Tibial nerve (tissue), 4 donors: Measurements from ENCODE around the gene RTP1. TPM values are rescaled to one million over a fixed set of nuclear protein-coding genes. Genes with fewer than 3 reads are reported as not detected.

Experiments
- DNase-seq, 2 donors: peaks; one replicate each; pipeline ENCODE4 v3.0.0-alpha.2; 2019; ENCODE audit warnings: low spot score in 2 of 2
- H3K27ac ChIP-seq, 4 donors: fragments of 200-600 bp; sonication (generic) in 3 of 4; one replicate each; pipeline ENCODE4 v1.5.1; 2017 to 2019; ENCODE audit warnings: mild to moderate bottlenecking in 1 of 4
- H3K27me3 ChIP-seq, 2 donors: fragments of 200-600 bp; sonication (generic) in 1 of 2; one replicate each; pipeline versions ENCODE4 v1.5.1 to v1.6.0; 2017 to 2019
- H3K36me3 ChIP-seq, 3 donors: fragments of 200-600 bp; sonication (generic); one replicate each; pipeline ENCODE4 v1.5.1; 2018 to 2019
- H3K4me1 ChIP-seq, 4 donors: fragments of 200-600 bp; sonication (generic) in 3 of 4; one replicate each; pipeline ENCODE4 v1.5.1; 2017 to 2019
- H3K4me3 ChIP-seq, 4 donors: fragments of 200-600 bp; sonication (generic) in 3 of 4; one replicate each; pipeline ENCODE4 v1.5.1; 2017 to 2019; ENCODE audit warnings: mild to moderate bottlenecking in 1 of 4, moderate library complexity in 1 of 4
- H3K9me3 ChIP-seq, 4 donors: fragments of 200-600 bp; sonication (generic) in 3 of 4; one replicate each; pipeline ENCODE4 v1.5.1; 2017 to 2019
- CTCF ChIP-seq, 5 experiments: fragments of 200-600 bp in 3 of 5; fragments of 450-650 bp in 2 of 5; sonication (generic) in 3 of 5; IDR thresholded peaks; one replicate each; pipeline ENCODE4 v1.5.1; 2016 to 2019; ENCODE audit warnings: antibody characterized with exemption in 5 of 5, mild to moderate bottlenecking in 3 of 5, moderate library complexity in 2 of 5
- EP300 ChIP-seq, 2 donors: sonication (generic); formaldehyde crosslinking; IDR thresholded peaks; one replicate each; pipeline ENCODE4 v1.6.1; 2017; ENCODE audit warnings: antibody characterized with exemption in 2 of 2, mild to moderate bottlenecking in 1 of 2
- POLR2A ChIP-seq, 2 donors: fragments of 450-650 bp; IDR thresholded peaks; one replicate each; pipeline ENCODE4 v1.6.1; 2017; ENCODE audit warnings: antibody characterized with exemption in 2 of 2, mild to moderate bottlenecking in 2 of 2, moderate library complexity in 2 of 2
- WGBS, 2 donors: methylation state at CpG; one replicate each; pipeline ENCODE4 v1.1.5; 2018; 5-methylcytosine and 5-hydroxymethylcytosine counted together
- total RNA-seq, 4 donors: library from RNA; depleted of rRNA; stranded (reverse); fragments of >200 nt; gene quantifications; one replicate each; pipeline ENCODE4 v1.1.0, GENCODE V29; 2016

RTP1 gene
- total RNA-seq, 4 donors from 2014 or later = not detected

GRCh38 chr3:187172929-187173328, 24.4 kb upstream of the RTP1 start:
- TF ChIP-seq POLR2A (IDR thresholded peaks at IDR 0.05) = no peak
- no peak for TF ChIP-seq EP300 (IDR thresholded peaks at IDR 0.05)
- no peak for TF ChIP-seq CTCF (IDR thresholded peaks at IDR 0.05)
- WGBS, 2 donors = 84 to 94% methylated on average over 2 of the region's 2 CpGs
- Histone ChIP-seq H3K9me3 (no peaks in the 10 kb centered on the region), H3K4me1 (peaks cover 0 to 8% (median 0%) of the 10 kb centered on the region in 4 donors), H3K27me3 (no peaks in the 10 kb centered on the region), H3K27ac (no peak overlapping the region), H3K36me3 (no peaks in the 10 kb centered on the region), H3K4me3 (no peak overlapping the region)
- no peak for DNase-seq

- no peaks in the 10 kb centered on the region for H3K4me1 ChIP-seq
- H3K9me3 ChIP-seq = no peaks in the 10 kb centered on the region
- H3K27me3 ChIP-seq = no peaks in the 10 kb centered on the region
- no peak for DNase-seq
- no peak for TF ChIP-seq CTCF (IDR thresholded peaks at IDR 0.05)
- no peak for TF ChIP-seq EP300 (IDR thresholded peaks at IDR 0.05)
- no peak for TF ChIP-seq POLR2A (IDR thresholded peaks at IDR 0.05)
- H3K4me3 ChIP-seq = no peak overlapping the region
- whole genome bisulfite sequencing, 2 donors = 94 to 95% methylated on average over 7 of the region's 7 CpGs
- no peaks in the 10 kb centered on the region for H3K36me3 ChIP-seq
- H3K27ac ChIP-seq = no peak overlapping the region
Measured at GRCh38 chr3:187181454-187182170, 15.7 kb upstream of the RTP1 start.

- Histone ChIP-seq H3K4me1 (no peaks in the 10 kb centered on the region), H3K9me3 (no peaks in the 10 kb centered on the region), H3K36me3 (no peaks in the 10 kb centered on the region), H3K27ac (no peak overlapping the region), H3K27me3 (no peaks in the 10 kb centered on the region), H3K4me3 (no peak overlapping the region)
- TF ChIP-seq CTCF (IDR thresholded peaks at IDR 0.05) (no peak), POLR2A (IDR thresholded peaks at IDR 0.05) (no peak), EP300 (IDR thresholded peaks at IDR 0.05) (no peak)
- DNase-seq = no peak
- WGBS, 2 donors = 52 to 53% methylated on average over 7 of the region's 7 CpGs
Measured at GRCh38 chr3:187183210-187183862, 13.9 kb upstream of the RTP1 start.

- WGBS, 2 donors = 95% methylated on average over 6 of the region's 6 CpGs
- Histone ChIP-seq H3K9me3 (no peaks in the 10 kb centered on the region), H3K4me3 (no peak overlapping the region), H3K4me1 (peaks cover 0 to 4% (median 0%) of the 10 kb centered on the region in 4 donors), H3K27me3 (no peaks in the 10 kb centered on the region), H3K27ac (no peak overlapping the region), H3K36me3 (no peaks in the 10 kb centered on the region)
- DNase-seq = no peak
- TF ChIP-seq POLR2A (IDR thresholded peaks at IDR 0.05) (no peak), CTCF (IDR thresholded peaks at IDR 0.05) (no peak), EP300 (IDR thresholded peaks at IDR 0.05) (no peak)
Measured at GRCh38 chr3:187183903-187184302, 13.4 kb upstream of the RTP1 start.

GRCh38 chr3:187185759-187186158, 11.5 kb upstream of the RTP1 start:
- no peaks in the 10 kb centered on the region for H3K9me3 ChIP-seq
- peaks cover 0 to 5% (median 0%) of the 10 kb centered on the region in 4 donors for H3K4me1 ChIP-seq
- no peak overlapping the region for H3K4me3 ChIP-seq
- H3K27ac ChIP-seq = no peak overlapping the region
- no peaks in the 10 kb centered on the region for H3K36me3 ChIP-seq
- WGBS, 2 donors = 76 to 83% methylated on average over 4 of the region's 4 CpGs
- TF ChIP-seq POLR2A (IDR thresholded peaks at IDR 0.05) (no peak), EP300 (IDR thresholded peaks at IDR 0.05) (no peak), CTCF (IDR thresholded peaks at IDR 0.05) (no peak)
- no peaks in the 10 kb centered on the region for H3K27me3 ChIP-seq
- no peak for DNase-seq
